ENCODE results near the gene AMBP.

Gene AMBP

DNA sequence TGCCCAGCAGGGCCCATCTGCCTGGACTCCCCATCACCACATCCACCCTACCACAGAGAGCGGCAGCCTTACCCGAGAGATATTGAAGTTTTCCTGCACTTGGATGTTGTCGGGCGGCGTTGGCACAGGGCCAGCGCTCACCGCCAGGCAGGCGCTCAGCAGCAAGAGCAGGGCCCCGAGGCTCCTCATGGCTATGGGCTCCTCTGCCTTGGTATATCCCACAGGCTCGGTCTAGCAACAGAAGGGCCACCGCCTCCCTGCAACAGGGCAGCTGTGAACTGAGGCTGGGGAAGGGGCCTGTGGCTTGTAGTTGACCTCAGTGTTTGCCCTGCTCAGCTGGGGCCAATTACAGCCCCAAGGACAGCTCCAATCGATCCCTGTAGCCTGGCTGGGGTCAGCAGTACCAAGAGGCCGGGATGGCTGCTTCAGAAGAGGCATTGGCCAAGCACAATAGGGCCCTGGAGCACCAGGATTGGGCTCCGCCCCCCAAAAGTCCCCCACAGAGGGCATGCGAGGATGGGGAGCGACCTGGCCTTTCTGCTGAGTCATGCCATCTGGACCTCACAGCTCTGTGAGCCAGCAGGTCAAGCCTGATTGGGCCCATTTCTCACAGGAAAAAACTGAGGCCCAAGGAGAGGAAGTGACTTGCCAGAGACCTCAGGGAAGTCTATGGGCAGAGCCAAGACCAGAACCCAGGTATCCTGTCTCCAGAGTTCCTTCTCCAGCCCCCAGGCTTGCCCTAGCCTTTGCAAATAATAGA lies at the start of gene AMBP:
Gene AMBP (minus strand): TSS at position 280 of the 760 bp plus-strand sequence. CDS start 91 bp downstream, at position 189.
- no peak for DNase-seq

DNA sequence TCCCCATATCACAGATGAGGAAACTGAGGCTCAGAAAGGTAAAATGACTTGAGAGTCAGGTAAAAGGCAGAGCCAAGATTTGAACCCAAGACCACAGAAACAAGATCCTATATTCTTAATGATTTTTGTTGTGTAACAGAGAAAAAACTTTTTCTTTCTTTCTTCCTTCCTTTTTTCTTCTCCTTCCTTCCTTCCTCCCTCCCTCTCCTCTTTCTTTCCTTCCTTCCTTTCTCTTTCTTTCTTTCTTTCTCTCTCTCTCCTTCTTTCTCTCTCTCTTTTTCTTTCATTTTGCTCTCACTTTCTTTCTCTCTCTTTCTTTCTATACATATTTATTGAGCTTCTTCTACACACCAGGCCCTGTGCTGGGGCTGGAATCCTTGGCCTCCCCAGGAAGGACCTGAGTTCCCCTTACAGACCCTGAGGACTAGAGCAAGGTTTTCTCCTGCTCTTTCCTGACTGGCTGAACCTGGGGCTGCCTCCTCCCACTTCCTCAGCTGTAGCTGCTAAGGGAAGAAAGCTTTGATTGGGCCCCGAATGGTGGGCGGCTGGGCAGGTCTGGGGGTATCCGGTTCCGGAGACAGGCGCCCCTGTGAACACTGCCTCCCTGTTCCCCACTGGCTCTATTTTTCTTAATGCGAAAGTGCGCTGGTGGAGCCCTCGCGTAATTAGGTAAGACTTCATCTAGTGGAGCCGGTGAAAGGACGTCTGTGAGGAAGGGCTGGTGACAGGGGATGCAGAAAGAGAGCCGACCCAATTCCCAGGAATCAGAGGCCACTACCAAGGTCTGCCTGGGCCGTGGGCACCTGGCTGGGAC lies 48.4 kb upstream of the AMBP start:
- DNase-seq: no peak

DNA sequence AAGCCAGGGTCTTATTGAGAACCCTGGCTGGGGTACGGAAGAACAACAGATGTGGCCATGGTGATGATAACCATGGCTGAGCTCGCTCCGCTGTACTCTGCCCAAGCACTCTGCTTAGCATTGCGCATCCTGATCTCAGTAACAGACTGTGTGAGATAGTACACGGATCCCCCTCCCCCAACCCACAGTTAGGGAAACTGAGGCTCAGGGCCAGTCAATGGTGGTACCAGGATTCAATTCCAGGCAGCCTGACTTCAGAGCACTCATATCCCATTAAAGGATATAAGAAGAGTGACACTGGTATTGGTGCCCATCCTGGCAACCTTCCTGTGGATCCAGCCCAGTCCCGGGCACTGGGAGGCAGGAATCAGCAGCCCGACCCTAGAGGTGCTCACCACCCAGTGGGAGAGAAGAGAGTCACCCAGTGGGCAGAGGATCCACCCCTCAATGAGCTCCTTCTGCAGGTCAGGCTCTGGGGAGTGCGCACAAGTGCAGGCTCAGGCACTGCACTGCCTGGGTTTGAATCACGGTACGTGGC lies 47.4 kb upstream of the AMBP start:
- DNase-seq: no peak

DNA sequence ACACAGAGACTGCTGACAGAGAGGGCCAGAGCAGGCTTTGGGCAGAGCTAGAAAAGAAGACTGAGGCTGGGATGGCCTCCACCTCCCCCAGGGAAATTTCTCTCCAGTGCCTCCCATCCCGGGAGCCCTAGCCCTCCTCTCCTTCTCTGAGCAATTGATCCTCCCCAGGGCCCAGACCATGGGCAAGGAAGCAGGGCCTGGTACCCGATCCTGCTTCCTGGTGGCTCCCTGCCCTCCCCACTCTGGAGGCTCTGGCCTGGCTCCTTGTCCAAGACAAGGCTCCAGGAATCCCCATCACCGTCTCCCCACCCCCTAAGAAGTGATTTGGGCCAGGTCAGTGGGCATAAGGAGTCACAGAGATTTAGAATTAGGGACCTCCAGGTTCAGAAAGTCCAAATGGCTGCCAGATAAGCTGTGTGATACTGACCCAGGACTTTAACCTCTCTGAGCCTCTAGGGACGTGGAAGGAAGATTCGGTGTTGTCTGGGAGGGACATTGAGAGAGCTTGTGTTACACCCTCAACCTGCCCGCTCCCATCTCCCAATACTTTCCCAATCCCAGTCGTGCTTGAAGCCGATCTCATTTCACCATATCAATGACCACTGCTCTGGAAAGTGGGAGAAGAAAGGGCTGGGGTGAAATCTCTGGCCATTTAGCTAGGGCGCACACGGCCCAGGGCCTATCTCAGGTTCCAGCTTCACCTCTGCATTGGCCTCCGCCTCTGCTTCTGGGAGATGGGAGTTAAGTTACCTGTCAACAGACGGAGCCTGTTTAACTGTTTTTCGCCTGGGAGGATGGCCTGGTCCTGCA lies 46.8 kb upstream of the AMBP start:
- no peak for DNase-seq

DNA sequence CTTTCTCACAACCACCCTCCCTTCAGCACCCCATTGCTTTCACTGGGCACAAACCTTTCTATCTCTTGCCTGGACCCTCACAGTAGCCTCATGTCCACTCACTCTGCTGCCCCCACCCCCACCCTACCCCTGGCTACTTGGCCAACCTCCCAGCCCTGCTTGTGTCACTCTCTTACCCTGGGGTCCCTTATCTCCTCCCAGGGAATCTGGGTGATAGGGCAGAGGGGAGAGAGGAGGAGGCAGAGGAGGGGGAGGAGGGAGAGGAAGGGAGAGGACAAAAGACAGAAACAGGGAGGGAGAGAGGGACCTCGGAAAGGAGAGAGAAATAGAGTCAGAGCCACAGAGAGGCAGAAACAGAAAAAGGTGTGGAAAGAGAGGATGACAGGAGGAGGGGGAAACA lies 46.0 kb upstream of the AMBP start:
- no peak for DNase-seq

DNA sequence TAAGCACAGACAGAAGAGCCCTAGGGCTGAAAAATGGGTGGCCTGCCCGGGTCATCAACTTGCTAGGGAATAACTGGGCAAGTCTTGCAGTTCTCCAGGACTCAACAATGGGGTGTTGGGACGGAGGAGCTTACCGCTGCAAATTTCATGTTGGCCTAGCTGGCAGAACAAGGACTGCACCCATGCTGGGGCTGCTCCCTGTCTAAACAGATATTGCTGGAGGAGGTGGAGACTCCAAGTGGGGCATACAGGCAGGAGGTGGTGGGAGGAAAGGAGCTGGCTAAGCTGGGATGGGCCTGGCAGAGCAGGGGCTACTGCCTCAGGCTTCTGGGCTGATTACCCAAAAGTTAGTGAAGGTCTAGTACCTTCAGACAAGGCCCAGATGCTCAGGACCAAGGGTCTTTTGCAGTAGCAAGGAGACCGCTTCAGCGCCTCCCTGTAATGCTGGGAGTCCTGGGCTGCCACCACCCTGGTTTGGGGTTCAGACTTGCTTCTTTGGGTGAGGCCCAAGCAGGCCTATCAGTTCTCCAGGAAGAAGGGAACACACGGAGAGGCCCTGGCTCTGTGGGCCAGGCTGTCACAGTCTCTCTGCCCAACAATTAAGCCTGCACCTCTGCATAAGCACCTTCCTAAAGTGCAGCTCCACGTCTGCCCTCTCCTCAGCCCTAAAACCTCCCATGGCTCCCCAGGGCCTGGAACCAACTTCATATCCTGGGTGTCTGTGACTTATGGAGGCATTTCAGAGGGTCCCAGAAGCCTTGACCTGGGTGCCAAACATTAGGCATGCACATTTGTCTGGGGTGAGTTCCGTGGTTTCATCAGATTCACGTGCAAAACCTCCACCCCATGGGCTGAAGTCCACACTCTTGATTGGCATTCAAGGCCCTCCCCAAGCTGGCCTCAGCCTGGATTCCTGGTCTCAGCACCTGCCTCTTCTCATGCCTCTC lies 45.2 kb upstream of the AMBP start:
- no peak for DNase-seq

DNA sequence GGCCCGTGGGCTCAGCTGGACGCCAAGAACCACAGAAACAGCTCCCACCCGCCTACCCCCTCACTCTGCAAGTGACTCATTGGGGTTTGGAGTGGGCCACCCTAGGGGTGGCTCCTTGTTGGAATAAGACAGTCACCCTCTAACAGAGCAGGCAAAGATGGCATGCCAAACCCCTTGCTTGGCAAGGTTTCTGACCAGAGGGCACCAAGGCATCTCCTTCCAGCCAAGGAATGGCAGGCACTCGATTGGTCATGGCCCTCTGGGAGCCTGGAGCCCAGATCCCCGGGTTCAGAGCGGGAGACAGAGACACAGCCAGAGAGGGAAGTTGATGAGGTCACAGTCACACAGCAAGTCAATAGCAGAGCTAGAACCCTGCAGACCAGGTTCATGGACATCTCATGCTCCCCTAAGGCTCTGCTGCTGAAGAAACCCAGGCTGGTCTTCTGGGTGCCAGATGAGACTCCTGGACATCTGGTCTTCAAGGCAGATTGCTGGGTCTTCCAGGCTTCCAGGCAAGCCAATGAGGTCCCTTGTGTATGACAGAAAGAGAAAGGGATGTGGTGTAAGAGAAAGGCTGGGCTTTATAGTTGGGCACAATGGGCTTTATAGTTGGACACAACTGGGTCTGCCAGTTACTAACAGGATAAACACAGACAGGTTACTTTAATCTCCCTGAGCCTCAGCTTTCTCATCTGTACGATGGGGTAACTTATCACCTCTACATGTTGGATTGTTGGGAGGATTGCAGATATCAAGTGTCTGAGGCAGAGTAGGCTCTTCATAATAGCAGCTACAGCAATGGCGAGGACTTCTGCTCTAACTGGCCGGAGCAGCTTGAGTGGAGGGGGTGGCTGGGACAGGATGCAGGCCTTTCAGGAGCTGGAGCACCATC lies 44.3 kb upstream of the AMBP start:
- no peak for DNase-seq

DNA sequence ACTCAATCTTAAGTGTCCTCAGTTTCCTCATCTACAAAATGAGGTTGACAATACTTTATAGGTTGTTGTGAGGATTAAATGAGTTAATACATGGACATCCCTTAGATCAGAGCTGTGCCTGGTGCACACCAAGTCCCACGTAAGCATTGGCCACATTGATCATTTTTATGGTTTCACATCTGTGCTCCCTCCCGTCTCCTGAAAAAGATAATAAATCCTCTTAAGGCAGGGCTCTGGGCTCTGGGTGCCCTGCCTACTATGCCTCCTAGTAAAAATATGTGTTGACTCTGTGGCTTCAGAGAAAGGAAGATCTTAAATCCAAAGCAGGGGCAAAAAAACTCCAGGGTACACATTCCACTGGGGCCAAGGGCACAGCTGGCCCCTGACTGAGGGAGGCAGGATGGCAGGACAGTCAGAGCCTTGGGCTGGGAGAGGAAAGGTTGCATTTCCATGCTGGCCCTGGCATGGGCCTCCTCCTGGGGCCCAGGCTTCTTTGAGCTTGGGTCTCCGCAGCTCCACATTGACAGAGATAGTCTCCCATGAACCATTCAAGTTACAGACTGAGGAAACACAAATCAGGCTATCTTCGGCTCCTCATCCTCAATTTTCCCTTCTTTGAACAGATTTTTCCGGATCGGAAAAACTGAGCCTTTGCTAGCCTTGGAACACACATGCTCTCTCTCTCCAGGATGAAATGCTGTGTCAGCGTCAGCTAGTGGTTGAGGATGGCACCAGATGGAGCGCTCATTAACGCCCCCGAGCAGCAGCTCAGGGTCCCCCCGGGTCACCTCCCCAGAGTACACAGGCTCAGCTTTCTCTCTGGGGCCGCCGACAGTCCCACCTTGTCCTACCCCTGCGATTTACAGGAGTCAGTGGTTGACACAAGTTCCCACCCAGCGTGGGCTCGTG lies 43.4 kb upstream of the AMBP start:
- DNase-seq: no peak

DNA sequence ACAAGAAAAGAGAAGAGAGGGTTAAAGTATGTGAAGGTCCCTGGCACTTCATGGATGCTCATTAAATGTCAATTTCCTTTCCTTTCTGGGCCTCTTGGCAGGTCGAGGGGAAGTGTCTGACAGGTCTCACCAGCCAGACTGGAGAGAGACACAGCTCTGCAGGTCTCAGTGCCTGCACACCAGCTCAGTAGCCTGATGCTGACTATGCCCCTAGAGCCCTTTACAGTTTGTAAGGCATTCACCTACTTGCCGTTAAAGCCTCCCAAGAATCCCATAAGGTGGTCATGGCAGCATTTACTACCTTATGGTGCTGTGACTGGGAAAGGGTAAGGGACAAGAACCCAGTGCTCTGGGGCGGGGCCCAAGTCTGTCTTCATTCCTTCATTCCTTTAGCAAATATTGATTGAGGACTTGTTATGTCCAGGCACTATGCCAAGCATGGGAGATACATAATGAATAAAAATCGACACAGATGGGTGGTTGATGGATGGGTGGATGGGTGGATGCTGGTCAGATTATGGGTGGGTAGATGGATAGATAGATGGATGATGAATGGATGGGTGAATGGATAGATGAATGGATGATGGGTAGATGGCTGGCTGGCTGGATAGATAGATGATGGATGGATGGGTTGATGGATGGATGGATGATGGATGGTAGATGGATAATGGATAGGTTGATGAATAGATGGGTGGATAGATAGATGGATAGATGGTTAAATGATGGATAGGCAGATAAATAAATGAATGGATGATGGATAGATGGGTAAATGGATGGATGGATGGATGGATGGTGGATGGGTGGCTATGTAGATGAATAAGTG lies 42.3 kb upstream of the AMBP start:
- DNase-seq: no peak

DNA sequence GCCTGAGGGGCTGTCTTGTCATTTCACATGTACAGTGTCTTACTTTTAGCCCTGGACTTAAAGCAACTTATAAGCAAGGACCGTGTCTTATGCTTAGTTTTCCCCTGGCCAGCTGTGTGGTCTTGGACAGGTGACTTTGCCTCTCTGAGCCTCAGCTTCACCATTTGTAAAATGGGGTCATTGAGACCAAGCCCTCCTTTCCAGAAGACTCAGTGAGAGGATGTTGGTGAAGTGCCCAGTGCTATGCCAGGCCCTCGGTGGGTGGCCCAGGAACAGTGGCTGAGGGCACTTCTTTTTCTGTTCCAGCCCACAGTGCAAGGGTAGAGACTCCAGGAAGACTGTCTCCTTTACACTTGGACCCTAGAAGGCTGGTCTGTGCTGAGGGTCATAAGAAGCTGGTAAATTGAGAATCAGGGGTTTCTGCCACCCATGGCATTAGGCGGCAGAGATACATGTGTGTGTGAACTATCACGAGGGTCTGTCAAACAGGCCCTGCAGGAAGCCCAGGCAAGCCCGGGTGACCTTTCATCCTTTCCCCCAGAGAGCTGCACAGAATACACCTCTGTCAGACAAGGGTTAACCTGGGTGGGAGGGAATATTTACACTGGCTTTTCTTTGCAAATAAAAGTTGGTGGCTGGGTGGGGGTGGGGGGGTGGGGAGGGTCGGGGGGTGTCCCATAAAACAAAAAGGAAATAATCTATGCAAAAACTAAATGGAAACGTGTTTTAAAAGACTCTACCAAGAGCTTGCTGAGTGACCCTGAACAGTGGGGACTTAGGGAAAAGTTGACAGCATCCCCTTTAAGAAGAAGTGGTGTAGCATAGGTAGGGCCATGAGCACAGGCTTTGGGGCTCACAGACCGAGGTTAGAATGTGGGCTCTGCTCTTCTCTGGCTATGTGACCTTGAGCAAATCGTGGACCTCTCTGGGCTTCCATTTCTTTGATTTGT lies 41.4 kb upstream of the AMBP start:
- no peak for DNase-seq

DNA sequence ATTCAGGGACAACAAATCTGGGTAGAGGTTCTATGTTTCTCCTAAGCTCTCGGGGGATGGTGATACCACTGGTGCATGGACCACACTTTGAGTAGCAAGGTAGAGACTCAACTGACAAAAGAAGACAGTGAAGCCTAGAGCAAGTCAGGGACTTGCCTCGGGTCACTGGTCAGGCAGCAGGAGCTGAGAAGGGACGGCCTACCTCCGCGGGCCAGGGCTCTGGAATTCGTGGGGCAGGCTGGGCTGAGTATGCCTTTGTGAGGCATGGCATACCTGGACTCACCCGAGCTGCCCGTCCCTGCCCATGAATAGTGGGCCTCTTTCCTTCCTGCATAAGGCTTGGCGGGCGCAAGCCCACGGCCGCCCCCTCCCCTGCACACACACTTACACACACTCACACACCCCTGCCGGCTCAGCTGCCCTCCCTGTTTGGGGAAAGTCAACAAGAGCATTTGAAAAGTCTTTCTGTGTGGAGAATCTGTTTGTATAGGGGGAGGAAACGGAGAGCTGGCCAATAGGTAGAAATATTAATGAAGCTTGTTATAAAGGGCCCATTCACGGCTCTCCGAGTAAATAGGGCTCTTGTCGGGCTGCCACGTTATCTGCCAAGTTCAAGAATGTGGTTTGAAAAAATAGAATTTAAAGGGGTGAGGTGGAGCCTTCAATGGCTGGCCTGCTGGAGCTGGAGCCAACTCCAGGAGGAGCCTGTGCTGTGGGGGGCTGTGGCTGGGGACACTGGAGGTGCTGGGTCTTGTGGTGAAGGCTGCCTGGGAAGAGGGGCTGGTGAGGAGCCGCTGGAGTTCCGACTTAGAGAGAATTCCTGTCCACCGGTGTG lies 40.1 kb upstream of the AMBP start:
- DNase-seq: no peak

DNA sequence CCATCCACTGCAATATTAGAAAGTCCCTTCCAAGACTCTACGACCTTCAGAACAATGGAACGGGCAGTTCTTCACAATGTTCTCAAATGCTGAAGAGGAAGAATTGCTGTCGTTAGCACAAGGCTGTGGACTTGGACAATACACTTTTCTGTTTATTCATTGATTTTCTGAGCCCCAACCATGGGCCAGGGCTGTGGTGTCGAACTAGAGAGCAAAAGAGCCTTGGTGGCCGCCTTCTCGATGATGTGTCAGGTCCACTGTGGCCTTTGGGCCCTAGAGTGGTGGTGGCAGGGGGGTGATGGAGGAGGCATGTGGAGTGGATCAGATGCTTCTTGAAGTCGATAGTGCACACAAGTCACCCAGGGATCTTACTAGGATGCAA lies 39.5 kb upstream of the AMBP start:
- DNase-seq: no peak

DNA sequence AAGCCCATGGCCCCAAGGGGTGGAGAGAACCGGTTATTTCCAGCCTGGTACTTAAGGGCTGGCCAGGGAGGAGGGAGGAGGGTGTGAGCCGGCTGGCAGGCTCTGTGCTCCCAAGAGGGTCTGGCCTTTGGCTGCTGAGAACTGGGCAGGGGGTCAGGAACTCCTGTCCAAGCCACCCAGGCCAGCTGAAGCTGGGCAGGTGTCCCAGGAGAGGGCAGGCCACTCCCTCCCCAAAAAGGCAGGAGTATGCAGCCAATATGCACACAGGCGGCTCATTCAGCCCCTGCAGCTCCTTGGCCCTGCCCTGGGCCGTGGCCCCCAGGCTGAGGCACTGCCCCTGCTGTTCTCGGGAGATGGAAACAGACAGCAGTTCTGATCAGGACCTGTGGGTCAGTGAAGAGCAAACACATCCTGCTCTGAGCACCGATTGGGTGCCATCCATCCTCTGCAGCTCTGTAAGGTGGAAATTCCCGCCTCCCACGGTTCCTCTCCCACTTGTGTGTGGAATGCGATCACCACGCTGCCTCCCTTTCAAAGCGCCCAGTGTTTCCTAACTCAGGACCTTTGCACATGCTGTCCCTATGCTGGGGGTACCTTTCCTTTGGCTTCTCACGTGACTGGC lies 38.1 kb upstream of the AMBP start:
- no peak for DNase-seq

DNA sequence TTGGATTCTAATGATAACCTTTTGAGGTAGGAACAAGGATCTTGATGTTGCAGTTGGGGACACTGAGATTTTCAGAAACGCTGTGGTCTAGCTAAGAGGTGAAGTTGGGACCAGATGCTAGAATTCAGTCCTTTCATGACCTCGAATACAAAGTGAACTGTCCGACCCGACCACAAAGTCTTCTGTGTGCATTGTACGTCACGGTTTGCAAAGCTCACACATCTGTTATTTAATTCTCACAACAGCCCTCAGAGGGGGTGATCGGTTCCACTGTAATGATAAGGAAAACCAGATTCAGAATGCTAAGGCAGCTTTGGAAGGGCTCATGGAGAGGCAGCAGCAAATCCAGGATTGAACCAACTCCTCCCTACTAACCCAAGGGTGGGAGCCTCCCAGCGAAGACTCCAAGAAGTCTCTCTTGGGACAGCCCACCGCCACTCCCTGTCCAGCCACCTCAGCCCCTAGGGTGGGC lies 37.6 kb upstream of the AMBP start:
- no peak for DNase-seq

DNA sequence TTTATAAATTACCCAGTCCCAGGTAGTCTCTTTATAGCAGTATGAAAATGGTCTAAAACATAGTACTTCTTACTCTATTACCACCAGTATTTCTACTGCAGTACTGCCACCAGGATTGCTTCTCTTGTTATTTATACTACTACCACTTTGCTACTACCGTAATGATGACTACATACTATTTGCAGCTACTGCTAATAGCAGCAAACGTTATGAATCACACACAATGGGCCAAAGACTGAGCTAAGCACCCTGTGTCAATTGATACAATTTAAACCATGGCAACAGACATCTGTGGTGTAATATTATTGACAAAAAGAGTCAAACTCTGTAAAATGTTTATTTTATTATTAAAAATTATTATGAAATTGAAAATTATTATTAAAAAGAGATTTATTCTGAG lies 36.3 kb upstream of the AMBP start:
- no peak for DNase-seq
